Naive thymus-derived CD4-positive, alpha-beta T cell (primary cell): ENCODE data around the gene KCTD20. TPM values are rescaled to one million over a fixed set of nuclear protein-coding genes. Genes with fewer than 3 reads are reported as not detected.

ENCODE experiments used
- ATAC-seq: fragments of 150-1000 bp; cut with Tn5 transposase; 2 replicates; pipeline ENCODE4 v1.10.0; 2021; ENCODE audit warnings: mild to moderate bottlenecking, moderate library complexity
- CTCF ChIA-PET: fragments of 350-600 bp; sonication (Branson Sonifier 250); formaldehyde crosslinking; loops from one replicate; lab custom pipeline; 2021; ENCODE audit warnings: antibody characterized with exemption; lab: Charles Lee
- POLR2A ChIA-PET: fragments of 350-600 bp; sonication (Branson Sonifier 250); formaldehyde crosslinking; loops from one replicate; lab custom pipeline; 2021; ENCODE audit warnings: antibody characterized with exemption, inconsistent platforms; lab: Charles Lee
- DNase-seq, 9 donors: peaks; one replicate each; pipeline versions ENCODE4 v3.0.0 to v3.0.0-alpha.2; 2020 to 2022; ENCODE audit warnings: mixed read lengths in 1 of 9
- H3K27ac ChIP-seq: one replicate; pipeline ENCODE4 v1.7.0; 2013; ENCODE audit warnings: mild to moderate bottlenecking, low read depth, low read length, moderate library complexity
- H3K27me3 ChIP-seq, 2 donors: one replicate each; pipeline ENCODE4 v1.7.0; 2013; ENCODE audit warnings: low read length in 2 of 2, mild to moderate bottlenecking in 2 of 2, moderate library complexity in 2 of 2; ENCODE audit not compliant: control insufficient read depth in 2 of 2, insufficient read depth in 2 of 2
- H3K36me3 ChIP-seq, 3 experiments: 1 replicate in 2 of 3; 2 replicates in 1 of 3; pipeline ENCODE4 v1.7.0; 2013; ENCODE audit warnings: low read length in 3 of 3, mild to moderate bottlenecking in 3 of 3, moderate library complexity in 1 of 3; ENCODE audit not compliant: insufficient read depth in 3 of 3, control insufficient read depth in 2 of 3
- H3K4me1 ChIP-seq, 2 donors: one replicate each; pipeline ENCODE4 v1.7.0; 2013; ENCODE audit warnings: low read length in 2 of 2, mild to moderate bottlenecking in 2 of 2, moderate library complexity in 1 of 2; ENCODE audit not compliant: control insufficient read depth in 2 of 2, insufficient read depth in 2 of 2
- H3K4me3 ChIP-seq: 2 replicates; pipeline ENCODE4 v1.7.0; 2013; ENCODE audit warnings: mild to moderate bottlenecking, low read length
- H3K9me3 ChIP-seq, 3 experiments: 1 replicate in 2 of 3; 2 replicates in 1 of 3; pipeline ENCODE4 v1.7.0; 2013; ENCODE audit warnings: low read length in 3 of 3; ENCODE audit not compliant: control insufficient read depth in 2 of 3
- H3K27ac Mint-ChIP-seq, 9 donors: one replicate each; pipeline ENCODE4 v1.8.0; 2020 to 2022; ENCODE audit warnings: mixed read lengths in 9 of 9, mild to moderate bottlenecking in 8 of 9, moderate library complexity in 5 of 9, inconsistent platforms in 2 of 9
- H3K27me3 Mint-ChIP-seq, 5 donors: one replicate each; pipeline ENCODE4 v1.8.0; 2021 to 2022; ENCODE audit warnings: mixed read lengths in 5 of 5, mild to moderate bottlenecking in 1 of 5
- H3K36me3 Mint-ChIP-seq, 5 donors: one replicate each; pipeline ENCODE4 v1.8.0; 2020 to 2022; ENCODE audit warnings: mixed read lengths in 5 of 5, mild to moderate bottlenecking in 3 of 5, inconsistent platforms in 1 of 5
- H3K4me1 Mint-ChIP-seq, 7 donors: one replicate each; pipeline ENCODE4 v1.8.0; 2020 to 2022; ENCODE audit warnings: mixed read lengths in 7 of 7, mild to moderate bottlenecking in 3 of 7, inconsistent platforms in 1 of 7
- H3K4me3 Mint-ChIP-seq, 10 donors: one replicate each; pipeline ENCODE4 v1.8.0; 2020 to 2022; ENCODE audit warnings: mild to moderate bottlenecking in 10 of 10, mixed read lengths in 10 of 10, moderate library complexity in 6 of 10, inconsistent platforms in 2 of 10
- H3K9me3 Mint-ChIP-seq, 11 donors: one replicate each; pipeline ENCODE4 v1.8.0; 2020 to 2022; ENCODE audit warnings: mixed read lengths in 11 of 11, mild to moderate bottlenecking in 4 of 11, inconsistent platforms in 1 of 11, moderate library complexity in 1 of 11
- intact Hi-C, 2 donors: fragments of 100-400 bp; cut with micrococcal nuclease; formaldehyde crosslinking; loops; one replicate each; pipeline ENCODE4 v1.15.1; 2023
- polyA plus RNA-seq, 2 donors: library from polyadenylated mRNA; unstranded; fragments of 300-500 nt; fragmentation: Illumina TruSeq; gene quantifications; one replicate each; pipeline ENCODE4 v1.2.3, GENCODE V29; 2021
- total RNA-seq, 6 experiments: library from RNA in 5 of 6; stranded (reverse) in 5 of 6; gene quantifications; 1 replicate in 5 of 6; 2 replicates in 1 of 6; pipeline ENCODE4 v1.2.3 and lab custom pipeline; 2021 to 2026

KCTD20 gene
- total and polyA plus RNA-seq, 7 experiments from 2014 or later, result 27.7 to 55.8 (median 33.1) TPM

- intact Hi-C loops, result no loop called here
- no peak overlapping the region for H3K4me3 ChIP-seq
- H3K9me3 ChIP-seq, result no peaks in the 10 kb centered on the region
- Mint-ChIP-seq H3K9me3 (no peaks in the 10 kb centered on the region), H3K36me3 (peaks cover 17 to 69% (median 45%) of the 10 kb centered on the region in 5 donors), H3K4me1 (peaks cover 24 to 57% (median 42%) of the 10 kb centered on the region in 7 donors), H3K27me3 (no peaks in the 10 kb centered on the region), H3K27ac (peak overlapping the region in 6 of 9 donors; percentile 21 to 73 (median 64)), H3K4me3 (no peak overlapping the region)
- H3K36me3 ChIP-seq, result peaks cover 7 to 66% (median 42%) of the 10 kb centered on the region in 3 experiments
- ATAC-seq, result no peak
- ChIA-PET POLR2A (no interaction called here), CTCF (no interaction called here)
- no peaks in the 10 kb centered on the region for H3K27me3 ChIP-seq
- DNase-seq, result no peak
- H3K27ac ChIP-seq, result no peak overlapping the region
- peaks cover 0 to 4% of the 10 kb centered on the region in 2 donors for H3K4me1 ChIP-seq
Observed at GRCh38 chr6:36495086-36495485, 52.3 kb downstream of the KCTD20 start.

GRCh38 chr6:36499918-36500317, 57.1 kb downstream of the KCTD20 start:
- H3K36me3 ChIP-seq, result peaks cover 19 to 67% (median 55%) of the 10 kb centered on the region in 3 experiments
- intact Hi-C loops, result no loop called here
- H3K9me3 ChIP-seq, result no peaks in the 10 kb centered on the region
- no peaks in the 10 kb centered on the region for H3K9me3 Mint-ChIP-seq
- no peak overlapping the region for H3K4me3 Mint-ChIP-seq
- peak overlapping the region in 4 of 9 donors; percentile 3 to 82 (median 54) for H3K27ac Mint-ChIP-seq
- no peaks in the 10 kb centered on the region for H3K27me3 Mint-ChIP-seq
- H3K4me1 ChIP-seq, result peaks cover 0 to 3% of the 10 kb centered on the region in 2 donors
- no peaks in the 10 kb centered on the region for H3K27me3 ChIP-seq
- ChIA-PET CTCF (interaction anchor here (1.0 kb wide), 1 partner anchor 13 kb away, joined by 3 read pairs; no protein-coding TSS in a partner anchor), POLR2A (interaction anchor here (0.6 to 1.5 kb wide), 3 partner anchors 21 to 26 kb away, joined by 4 read pairs; no protein-coding TSS in a partner anchor)
- no peak for DNase-seq
- H3K27ac ChIP-seq, result no peak overlapping the region
- H3K36me3 Mint-ChIP-seq, result peaks cover 16 to 58% (median 41%) of the 10 kb centered on the region in 5 donors
- peaks cover 11 to 42% (median 29%) of the 10 kb centered on the region in 7 donors for H3K4me1 Mint-ChIP-seq
- no peak for ATAC-seq
- H3K4me3 ChIP-seq, result no peak overlapping the region

GRCh38 chr6:36501686-36502085, 58.9 kb downstream of the KCTD20 start:
- no peaks in the 10 kb centered on the region for H3K27me3 ChIP-seq
- H3K27ac ChIP-seq, result no peak overlapping the region
- H3K9me3 Mint-ChIP-seq, result no peaks in the 10 kb centered on the region
- peaks cover 19 to 46% (median 36%) of the 10 kb centered on the region in 7 donors for H3K4me1 Mint-ChIP-seq
- H3K27me3 Mint-ChIP-seq, result no peaks in the 10 kb centered on the region
- ChIA-PET CTCF (interaction anchor here (0.7 kb wide), 1 partner anchor 255 kb away, joined by 3 read pairs; no protein-coding TSS in a partner anchor), POLR2A (interaction anchor here (1.0 to 1.4 kb wide), 3 partner anchors 20 to 39 kb away, joined by 3 to 5 read pairs (median 3); no protein-coding TSS in a partner anchor)
- peak overlapping the region in 4 of 9 donors; percentile 59 to 95 (median 69) for H3K27ac Mint-ChIP-seq
- H3K36me3 Mint-ChIP-seq, result peaks cover 18 to 57% (median 37%) of the 10 kb centered on the region in 5 donors
- DNase-seq (no peak), ATAC-seq (no peak)
- no peaks in the 10 kb centered on the region for H3K9me3 ChIP-seq
- H3K4me3 Mint-ChIP-seq, result no peak overlapping the region
- intact Hi-C loops, result no loop called here
- H3K4me1 ChIP-seq, result peaks cover 11 to 21% of the 10 kb centered on the region in 2 donors
- H3K4me3 ChIP-seq, result no peak overlapping the region
- peaks cover 22 to 58% (median 50%) of the 10 kb centered on the region in 3 experiments for H3K36me3 ChIP-seq

- peak overlapping the region in 5 of 9 donors; percentile 73 to 95 (median 84) for H3K27ac Mint-ChIP-seq
Observed at GRCh38 chr6:36504181-36504580, 61.4 kb downstream of the KCTD20 start.

DNA sequence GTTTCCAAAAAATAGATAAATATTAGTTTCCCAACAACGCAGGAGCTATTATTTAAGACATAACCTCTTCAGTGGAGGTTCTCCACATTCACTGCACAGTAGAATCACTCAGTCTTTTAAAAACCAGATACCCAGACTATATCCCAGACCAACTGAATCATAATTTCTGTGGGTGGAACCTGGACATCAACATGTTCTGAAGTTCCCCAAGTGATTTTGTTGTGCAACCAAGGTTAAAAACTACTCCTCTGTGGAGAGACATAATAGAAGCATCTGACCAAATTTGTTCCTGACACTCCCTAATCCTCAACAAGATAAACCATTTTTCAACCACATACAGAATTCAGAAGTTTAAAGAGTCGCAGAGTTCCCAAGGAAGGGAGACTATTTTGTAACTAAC, 62.2 kb downstream of the KCTD20 start:
- Histone ChIP-seq H3K36me3 (peaks cover 22 to 44% (median 27%) of the 10 kb centered on the region in 3 experiments), H3K9me3 (no peaks in the 10 kb centered on the region), H3K27me3 (no peaks in the 10 kb centered on the region), H3K4me1 (peaks cover 13 to 38% of the 10 kb centered on the region in 2 donors), H3K27ac (no peak overlapping the region), H3K4me3 (no peak overlapping the region)
- peaks cover 20 to 56% (median 48%) of the 10 kb centered on the region in 7 donors for H3K4me1 Mint-ChIP-seq
- H3K27ac Mint-ChIP-seq, result peak overlapping the region in 7 of 9 donors; percentile 59 to 95 (median 84)
- H3K27me3 Mint-ChIP-seq, result no peaks in the 10 kb centered on the region
- H3K4me3 Mint-ChIP-seq, result peak overlapping the region in 2 of 10 donors; percentile 45 to 66
- peaks cover 20 to 59% (median 28%) of the 10 kb centered on the region in 5 donors for H3K36me3 Mint-ChIP-seq
- intact Hi-C loops, result no loop called here
- H3K9me3 Mint-ChIP-seq, result peaks cover 0 to 2% (median 0%) of the 10 kb centered on the region in 11 donors
- ATAC-seq, result no peak
- ChIA-PET CTCF (interaction anchor here (0.8 to 1.4 kb wide), 2 partner anchors 11 to 341 kb away, joined by 3 to 4 read pairs; no protein-coding TSS in a partner anchor), POLR2A (interaction anchor here (1.0 to 4.1 kb wide), 4 partner anchors 20 to 94 kb away, joined by 3 to 19 read pairs (median 4); no protein-coding TSS in a partner anchor)
- no peak for DNase-seq

More at GRCh38 chr6:36504181-36504580, 61.4 kb downstream of the KCTD20 start:
- no peak for ATAC-seq
- ChIA-PET CTCF (interaction anchor here (0.7 to 1.2 kb wide), 2 partner anchors 12 to 111 kb away, joined by 3 read pairs; no protein-coding TSS in a partner anchor), POLR2A (interaction anchor here (0.5 to 4.1 kb wide), 9 partner anchors 8 to 747 kb away, joined by 3 to 19 read pairs (median 3); no protein-coding TSS in a partner anchor)
- peaks cover 13 to 38% of the 10 kb centered on the region in 2 donors for H3K4me1 ChIP-seq
- DNase-seq, result no peak
- intact Hi-C loops, result no loop called here
- no peaks in the 10 kb centered on the region for H3K9me3 ChIP-seq
- H3K4me3 ChIP-seq, result no peak overlapping the region
- H3K27ac ChIP-seq, result no peak overlapping the region
- Mint-ChIP-seq H3K4me3 (no peak overlapping the region), H3K9me3 (no peaks in the 10 kb centered on the region), H3K36me3 (peaks cover 24 to 54% (median 32%) of the 10 kb centered on the region in 5 donors), H3K27me3 (no peaks in the 10 kb centered on the region), H3K4me1 (peaks cover 23 to 53% (median 50%) of the 10 kb centered on the region in 7 donors)
- no peaks in the 10 kb centered on the region for H3K27me3 ChIP-seq
- H3K36me3 ChIP-seq, result peaks cover 22 to 44% (median 35%) of the 10 kb centered on the region in 3 experiments

GRCh38 chr6:36505744-36506534, 63.1 kb downstream of the KCTD20 start:
- Mint-ChIP-seq H3K4me3 (peak overlapping the region in 9 of 10 donors; percentile 3 to 76 (median 58)), H3K36me3 (peaks cover 20 to 69% (median 35%) of the 10 kb centered on the region in 5 donors), H3K9me3 (peaks cover 0 to 2% (median 0%) of the 10 kb centered on the region in 11 donors), H3K27ac (peak overlapping the region in 8 of 9 donors; percentile 74 to 95 (median 85)), H3K4me1 (peaks cover 20 to 63% (median 48%) of the 10 kb centered on the region in 7 donors), H3K27me3 (no peaks in the 10 kb centered on the region)
- ChIA-PET POLR2A (interaction anchor here (0.6 to 4.1 kb wide), 10 partner anchors 17 to 106 kb away, joined by 3 to 19 read pairs (median 4); no protein-coding TSS in a partner anchor), CTCF (interaction anchor here (1.4 kb wide), 1 partner anchor 10 kb away, joined by 3 read pairs; no protein-coding TSS in a partner anchor)
- Histone ChIP-seq H3K27ac (peak overlapping the region; percentile 15), H3K4me1 (peaks cover 13 to 38% of the 10 kb centered on the region in 2 donors), H3K36me3 (peaks cover 27 to 53% (median 31%) of the 10 kb centered on the region in 3 experiments), H3K4me3 (no peak overlapping the region), H3K9me3 (no peaks in the 10 kb centered on the region), H3K27me3 (no peaks in the 10 kb centered on the region)
- ATAC-seq (no peak), DNase-seq (peak in 1 of 9 donors; percentile 13)
- intact Hi-C loops, result loop anchor here in 1 of 2 donors (2.0 kb wide), 2 partner anchors 15 to 41 kb away; partner anchors contain the start of gene STK38
